ENCODE data around the gene SMAD1. TPM values are rescaled to one million over a fixed set of nuclear protein-coding genes. Genes with fewer than 3 reads are reported as not detected.
"Not testable (repeated sequence)": the region's sequence is repeated elsewhere in the genome, so short reads cannot be mapped to it uniquely, and the experiment has no call there.

The SMAD1 gene
- total RNA-seq, 2 donors from 2014 or later: 0.62 to 3.8 TPM

DNA sequence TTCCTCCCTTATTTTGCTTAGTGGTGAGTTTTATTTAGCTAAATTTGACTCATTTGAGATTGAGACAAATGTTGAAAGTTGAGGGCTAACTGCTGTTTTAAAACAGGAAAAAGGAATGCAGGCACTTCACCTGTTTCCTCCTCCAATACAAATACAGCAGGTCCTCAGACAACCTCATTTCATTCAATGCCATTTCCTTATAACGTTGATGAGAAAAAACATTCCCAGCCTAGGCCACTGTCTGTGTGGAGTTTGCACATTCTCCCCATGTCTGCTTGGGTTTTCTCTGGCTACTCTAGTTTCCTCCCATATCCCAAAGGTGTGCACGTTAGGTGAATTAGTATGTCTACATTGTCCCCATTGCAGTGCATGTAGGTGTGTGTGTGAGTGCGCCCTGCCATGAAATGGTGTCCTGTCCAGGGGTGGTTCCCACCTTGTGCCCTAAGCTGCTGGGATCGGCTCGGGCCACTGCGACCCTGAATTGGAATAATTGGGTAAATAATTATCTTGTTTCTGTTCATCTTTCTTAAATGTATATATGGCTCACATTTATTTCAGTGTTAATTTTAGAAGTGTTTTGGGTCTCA is 21.9 kb downstream of the SMAD1 start:
- no peaks in the 10 kb centered on the region for H3K36me3 Mint-ChIP-seq
- no peak overlapping the region for H3K27ac Mint-ChIP-seq
- DNase-seq (ENCODE audit: low spot score in 2 of 2) (no peak), ATAC-seq (no peak)
- no peaks in the 10 kb centered on the region for H3K9me3 Mint-ChIP-seq

- Mint-ChIP-seq H3K27ac (no peak overlapping the region), H3K36me3 (no peaks in the 10 kb centered on the region), H3K9me3 (no peaks in the 10 kb centered on the region)
- DNase-seq (ENCODE audit: low spot score in 2 of 2): no peak
- ATAC-seq: no peak
These were observed 24.3 kb downstream of the SMAD1 start for GRCh38 chr4:145505995-145506394.

- H3K9me3 Mint-ChIP-seq: peaks cover 11 to 12% of the 10 kb centered on the region in 2 donors
- ATAC-seq: no peak
These were observed 26.0 kb downstream of the SMAD1 start for GRCh38 chr4:145507636-145508035.

DNA sequence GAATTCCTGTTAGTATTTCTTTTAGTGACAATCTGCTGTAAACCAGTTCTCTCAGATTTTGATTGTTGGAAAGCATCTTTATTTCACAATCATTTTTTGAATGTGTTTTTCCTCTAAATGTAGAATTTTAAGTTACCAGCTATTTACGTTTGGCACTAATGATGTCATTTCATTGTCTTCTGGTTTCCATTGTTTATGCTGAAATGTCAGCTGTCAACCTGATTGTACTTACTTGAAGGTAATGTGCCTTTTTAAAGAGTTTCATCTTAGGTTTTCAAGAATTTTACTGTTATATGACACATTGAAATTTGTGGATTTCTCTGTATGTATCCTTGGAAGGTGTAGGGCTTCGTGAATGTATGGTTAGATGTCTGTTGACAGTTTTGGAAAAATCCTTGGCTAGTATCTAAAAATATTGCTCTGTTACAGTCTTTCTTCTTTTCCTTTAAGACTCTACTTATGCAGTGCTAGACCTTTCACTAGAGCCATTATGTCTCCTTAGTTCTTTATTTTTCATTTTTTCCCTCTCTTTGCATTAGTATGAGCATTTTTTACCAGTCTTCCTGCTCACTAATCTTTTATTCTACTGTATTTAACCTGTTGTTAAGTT is 30.4 kb downstream of the SMAD1 start:
- peaks cover 11 to 17% of the 10 kb centered on the region in 2 donors for H3K36me3 Mint-ChIP-seq
- no peak for ATAC-seq
- DNase-seq (ENCODE audit: low spot score in 2 of 2): no peak
- H3K9me3 Mint-ChIP-seq: peaks cover 12 to 17% of the 10 kb centered on the region in 2 donors
- no peak overlapping the region for H3K27ac Mint-ChIP-seq

More at GRCh38 chr4:145507636-145508035, 26.0 kb downstream of the SMAD1 start:
- DNase-seq (ENCODE audit: low spot score in 2 of 2): no peak
- H3K27ac Mint-ChIP-seq: no peak overlapping the region
- peaks cover 9 to 10% of the 10 kb centered on the region in 2 donors for H3K36me3 Mint-ChIP-seq

DNA sequence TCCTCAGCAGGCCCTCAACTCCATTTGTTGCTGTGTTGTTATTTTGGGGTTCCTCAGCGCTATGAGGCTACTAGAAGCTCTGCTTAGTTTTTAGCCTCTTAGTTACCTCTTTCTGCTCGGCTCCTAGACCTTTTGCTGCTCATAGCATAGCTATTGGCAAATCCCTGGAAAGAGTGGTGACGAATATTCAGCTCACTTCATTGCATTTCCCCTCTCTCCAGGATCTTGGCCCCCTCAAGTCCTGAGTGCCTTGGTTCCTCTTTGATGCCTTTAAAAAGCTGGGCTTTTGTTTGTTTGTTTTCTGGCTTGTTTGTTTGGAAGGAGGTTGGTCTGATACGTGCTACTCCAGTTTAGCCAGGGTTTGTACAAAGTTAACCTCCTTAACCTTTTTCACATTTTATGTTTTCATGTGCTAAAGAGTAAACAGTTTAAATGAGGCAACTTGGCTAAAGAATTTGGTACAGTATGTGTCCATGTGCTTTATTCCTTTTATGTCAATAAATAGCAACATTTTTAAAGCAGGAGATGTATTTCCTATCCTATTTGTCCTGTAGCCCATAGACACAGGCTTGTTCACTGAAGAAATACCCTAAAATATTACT is 31.5 kb downstream of the SMAD1 start:
- no peak for ATAC-seq
- Mint-ChIP-seq H3K9me3 (peaks cover 12 to 17% of the 10 kb centered on the region in 2 donors), H3K36me3 (peaks cover 11 to 17% of the 10 kb centered on the region in 2 donors)

DNA sequence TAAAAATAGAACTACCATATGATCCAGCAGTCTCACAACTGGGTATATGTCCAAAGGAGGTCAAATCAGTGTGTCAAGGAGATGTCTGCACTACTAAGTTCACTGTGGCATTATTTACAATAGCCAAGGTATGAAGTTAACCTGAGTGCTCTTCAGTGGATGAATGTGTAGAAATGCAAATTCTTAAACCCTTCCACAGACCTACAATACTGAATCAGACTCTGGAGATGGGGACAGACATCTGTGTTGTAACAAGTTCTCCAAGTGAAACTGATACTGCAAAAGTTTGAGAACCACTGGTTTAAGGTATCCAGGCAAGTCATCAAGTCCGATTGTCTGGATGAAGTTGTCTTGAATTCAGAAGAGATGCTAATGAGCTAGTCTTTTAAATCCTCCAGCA is 38.5 kb downstream of the SMAD1 start:
- ATAC-seq (no peak), DNase-seq (ENCODE audit: low spot score in 2 of 2) (no peak)
- H3K9me3 Mint-ChIP-seq: no peaks in the 10 kb centered on the region
- no peak overlapping the region for H3K27ac Mint-ChIP-seq
- H3K36me3 Mint-ChIP-seq: no peaks in the 10 kb centered on the region

More for the DNA sequence above, 31.5 kb downstream of the SMAD1 start:
- no peak for DNase-seq (ENCODE audit: low spot score in 2 of 2)
- no peak overlapping the region for H3K27ac Mint-ChIP-seq

- H3K36me3 Mint-ChIP-seq: no peaks in the 10 kb centered on the region
- DNase-seq (ENCODE audit: low spot score in 2 of 2) (no peak), ATAC-seq (no peak)
- H3K27ac Mint-ChIP-seq: no peak overlapping the region
- H3K9me3 Mint-ChIP-seq: no peaks in the 10 kb centered on the region
These were observed 39.6 kb downstream of the SMAD1 start for GRCh38 chr4:145521282-145521681.

GRCh38 chr4:145523117-145523516 is 41.5 kb downstream of the SMAD1 start:
- no peak overlapping the region for H3K27ac Mint-ChIP-seq
- ATAC-seq: peak in 1 of 2 donors; percentile 49

DNA sequence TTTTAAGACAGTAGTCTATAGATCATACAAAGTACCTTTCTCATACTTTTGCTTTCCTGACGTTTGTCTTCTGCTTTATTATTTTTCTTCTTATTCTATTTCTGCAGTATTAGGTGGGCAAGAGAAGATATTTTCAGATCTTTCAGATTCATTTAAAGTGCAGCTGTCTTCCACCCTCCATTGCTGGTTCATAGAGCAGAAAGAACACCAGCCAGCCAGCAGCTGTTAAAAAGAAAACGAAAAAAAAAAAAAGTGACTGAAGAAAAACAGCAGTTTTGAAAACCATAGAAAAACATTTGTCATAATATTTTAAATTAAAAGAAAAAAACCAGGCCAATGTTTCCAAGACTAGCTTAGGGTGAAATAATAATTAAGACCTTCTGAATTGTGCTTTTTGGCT is 42.9 kb downstream of the SMAD1 start:
- no peak for DNase-seq (ENCODE audit: low spot score in 2 of 2)
- ATAC-seq: no peak
- Mint-ChIP-seq H3K27ac (no peak overlapping the region), H3K36me3 (no peaks in the 10 kb centered on the region), H3K9me3 (no peaks in the 10 kb centered on the region)

More at GRCh38 chr4:145523117-145523516, 41.5 kb downstream of the SMAD1 start:
- H3K9me3 Mint-ChIP-seq: no peaks in the 10 kb centered on the region
- H3K36me3 Mint-ChIP-seq: no peaks in the 10 kb centered on the region
- no peak for DNase-seq (ENCODE audit: low spot score in 2 of 2)

GRCh38 chr4:145525291-145525740 is 43.7 kb downstream of the SMAD1 start:
- Mint-ChIP-seq H3K36me3 (no peaks in the 10 kb centered on the region), H3K27ac (no peak overlapping the region), H3K9me3 (no peaks in the 10 kb centered on the region)
- DNase-seq (ENCODE audit: low spot score in 2 of 2) (no peak), ATAC-seq (no peak)

GRCh38 chr4:145527773-145528172 is 46.1 kb downstream of the SMAD1 start:
- no peak overlapping the region for H3K27ac Mint-ChIP-seq
- no peaks in the 10 kb centered on the region for H3K9me3 Mint-ChIP-seq
- DNase-seq (ENCODE audit: low spot score in 2 of 2): no peak
- no peak for ATAC-seq
- H3K36me3 Mint-ChIP-seq: no peaks in the 10 kb centered on the region

GRCh38 chr4:145528601-145529000 is 46.9 kb downstream of the SMAD1 start:
- Mint-ChIP-seq H3K36me3 (no peaks in the 10 kb centered on the region), H3K27ac (no peak overlapping the region), H3K9me3 (no peaks in the 10 kb centered on the region)
- no peak for DNase-seq (ENCODE audit: low spot score in 2 of 2)
- ATAC-seq: no peak

- H3K36me3 Mint-ChIP-seq: no peaks in the 10 kb centered on the region
- no peak overlapping the region for H3K27ac Mint-ChIP-seq
- no peak for ATAC-seq
These were observed 48.5 kb downstream of the SMAD1 start for GRCh38 chr4:145530189-145530588.

GRCh38 chr4:145530662-145531061 is 49.0 kb downstream of the SMAD1 start:
- DNase-seq (ENCODE audit: low spot score in 2 of 2) (no peak), ATAC-seq (no peak)
- H3K9me3 Mint-ChIP-seq: no peaks in the 10 kb centered on the region
- no peak overlapping the region for H3K27ac Mint-ChIP-seq
- no peaks in the 10 kb centered on the region for H3K36me3 Mint-ChIP-seq

More at GRCh38 chr4:145530189-145530588, 48.5 kb downstream of the SMAD1 start:
- no peak for DNase-seq (ENCODE audit: low spot score in 2 of 2)
- H3K9me3 Mint-ChIP-seq: no peaks in the 10 kb centered on the region

GRCh38 chr4:145531223-145531622 is 49.6 kb downstream of the SMAD1 start:
- no peak overlapping the region for H3K27ac Mint-ChIP-seq
- H3K9me3 Mint-ChIP-seq: no peaks in the 10 kb centered on the region
- ATAC-seq: no peak

DNA sequence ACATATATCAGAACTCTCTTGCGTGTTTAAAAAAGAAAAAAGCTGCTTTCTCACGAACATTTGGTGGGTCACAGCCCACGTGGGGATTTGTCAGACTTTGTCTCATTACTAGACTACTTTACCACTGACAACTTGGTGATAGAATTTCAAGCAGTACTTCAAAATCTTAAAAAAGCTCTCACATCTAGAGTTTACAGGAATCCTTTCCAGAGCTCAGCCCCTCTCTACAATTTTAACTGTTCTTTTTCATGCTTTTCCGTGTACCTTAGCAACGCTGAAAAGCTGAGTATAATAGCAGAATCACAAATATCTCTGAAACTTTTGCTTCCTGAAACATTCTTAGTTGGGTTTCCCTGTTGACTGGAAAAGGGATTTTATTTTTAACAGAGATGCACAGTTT is 50.2 kb downstream of the SMAD1 start:
- no peak for ATAC-seq
- no peak for DNase-seq (ENCODE audit: low spot score in 2 of 2)
- no peaks in the 10 kb centered on the region for H3K9me3 Mint-ChIP-seq
- H3K27ac Mint-ChIP-seq: no peak overlapping the region
- no peaks in the 10 kb centered on the region for H3K36me3 Mint-ChIP-seq

More at GRCh38 chr4:145531223-145531622, 49.6 kb downstream of the SMAD1 start:
- no peaks in the 10 kb centered on the region for H3K36me3 Mint-ChIP-seq
- DNase-seq (ENCODE audit: low spot score in 2 of 2): no peak

DNA sequence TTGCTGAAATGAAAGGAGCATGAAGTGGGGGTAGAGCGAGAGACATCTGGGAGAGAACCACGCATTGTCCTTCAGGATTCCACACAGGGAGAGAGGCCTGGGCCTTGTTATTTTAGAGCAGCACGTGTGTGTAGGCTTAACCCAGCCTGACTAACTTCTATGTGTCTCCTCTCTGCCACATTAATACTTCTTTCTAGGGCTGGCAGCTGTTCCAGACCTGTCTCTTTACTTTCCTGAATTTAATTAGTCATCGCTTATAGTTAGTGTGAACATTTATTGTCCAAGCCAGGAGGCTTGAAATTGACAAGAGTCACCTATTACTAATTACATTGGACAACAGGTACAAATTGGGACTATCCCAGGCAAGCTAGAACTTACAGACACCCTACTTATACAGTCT is 51.3 kb downstream of the SMAD1 start:
- H3K36me3 Mint-ChIP-seq: no peaks in the 10 kb centered on the region

DNA sequence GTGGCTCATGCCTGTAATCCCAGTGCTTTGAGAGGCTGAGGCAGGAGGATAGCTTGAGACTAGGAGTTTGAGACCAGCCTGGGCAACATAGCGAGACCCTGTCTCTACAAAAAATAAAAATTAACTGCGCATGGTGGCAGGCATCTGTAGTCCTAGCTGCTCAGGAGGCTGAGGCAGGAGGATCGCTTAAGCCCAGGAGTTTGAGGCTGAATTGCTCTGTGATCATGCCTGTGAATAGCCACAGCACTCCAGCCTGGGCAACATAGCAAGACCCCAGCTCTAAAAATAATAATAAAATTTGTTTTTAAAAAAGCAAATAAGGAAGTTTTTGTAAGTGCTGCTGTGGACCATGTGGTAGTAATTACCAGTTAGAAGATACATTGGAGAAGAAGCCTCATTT is 51.8 kb downstream of the SMAD1 start:
- not testable (repeated sequence) for H3K27ac Mint-ChIP-seq; DNase-seq (ENCODE audit: low spot score in 2 of 2); ATAC-seq; H3K9me3 Mint-ChIP-seq; H3K36me3 Mint-ChIP-seq

More for the DNA sequence above, 51.3 kb downstream of the SMAD1 start:
- DNase-seq (ENCODE audit: low spot score in 2 of 2) (no peak), ATAC-seq (no peak)
- Mint-ChIP-seq H3K27ac (no peak overlapping the region), H3K9me3 (no peaks in the 10 kb centered on the region)
